ENCODE results near the gene BCL11B. TPM values are rescaled to one million over a fixed set of nuclear protein-coding genes. Genes with fewer than 3 reads are reported as not detected.
A peak's percentile ranks its signal among the peaks of the same experiment; 100 is the strongest.

Gene BCL11B
- total and polyA plus RNA-seq, 2 donors from 2014 or later, result 0.13 to 3.3 TPM

DNA sequence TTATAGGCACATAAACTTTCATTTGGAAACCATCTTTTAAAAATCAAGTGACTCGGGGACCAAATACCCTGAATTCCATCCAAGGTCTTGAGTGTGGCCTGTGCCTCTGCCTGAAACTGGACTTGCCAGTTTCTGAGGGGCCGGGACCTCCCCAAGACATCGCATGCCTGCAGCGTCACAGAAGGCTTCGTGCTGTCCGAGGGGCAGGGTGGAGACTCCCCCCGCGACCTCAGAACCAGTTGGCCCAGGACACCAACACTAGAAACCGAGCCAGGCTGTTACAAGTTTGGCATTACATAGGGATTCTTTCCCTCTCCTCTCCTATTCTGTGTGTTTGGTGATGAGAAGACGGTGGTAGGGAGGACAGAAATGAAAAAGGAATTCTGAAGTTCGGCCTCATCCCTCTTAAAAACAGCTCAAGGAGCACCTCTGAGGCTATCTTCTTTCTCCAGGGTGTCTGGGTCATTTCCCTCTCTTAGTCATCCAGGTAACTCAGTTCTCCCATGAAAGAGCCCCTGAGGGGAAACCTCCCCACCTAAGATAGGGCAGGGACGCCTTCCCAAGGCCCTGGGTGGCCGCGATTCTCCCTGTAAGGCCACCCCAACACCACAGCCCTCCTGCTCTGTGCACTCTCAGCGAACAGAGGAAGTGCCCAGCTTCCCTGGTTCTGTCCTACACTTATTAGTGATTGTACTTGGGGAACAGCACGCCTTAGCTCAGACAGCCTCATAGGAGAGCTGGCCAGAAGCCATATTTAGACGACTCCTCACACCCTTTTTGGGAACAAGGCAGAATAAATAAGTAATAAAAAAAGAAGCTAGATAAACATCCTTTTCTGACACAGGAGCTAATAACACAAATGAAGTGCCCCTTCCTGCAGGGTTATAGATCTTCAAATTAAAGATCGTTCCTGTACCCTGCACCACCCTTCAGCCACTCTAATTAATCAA, 93.8 kb downstream of the BCL11B start:
- FAIRE-seq, result no peak
- intact Hi-C loops (cut with DNase I), result no loop called here

DNA sequence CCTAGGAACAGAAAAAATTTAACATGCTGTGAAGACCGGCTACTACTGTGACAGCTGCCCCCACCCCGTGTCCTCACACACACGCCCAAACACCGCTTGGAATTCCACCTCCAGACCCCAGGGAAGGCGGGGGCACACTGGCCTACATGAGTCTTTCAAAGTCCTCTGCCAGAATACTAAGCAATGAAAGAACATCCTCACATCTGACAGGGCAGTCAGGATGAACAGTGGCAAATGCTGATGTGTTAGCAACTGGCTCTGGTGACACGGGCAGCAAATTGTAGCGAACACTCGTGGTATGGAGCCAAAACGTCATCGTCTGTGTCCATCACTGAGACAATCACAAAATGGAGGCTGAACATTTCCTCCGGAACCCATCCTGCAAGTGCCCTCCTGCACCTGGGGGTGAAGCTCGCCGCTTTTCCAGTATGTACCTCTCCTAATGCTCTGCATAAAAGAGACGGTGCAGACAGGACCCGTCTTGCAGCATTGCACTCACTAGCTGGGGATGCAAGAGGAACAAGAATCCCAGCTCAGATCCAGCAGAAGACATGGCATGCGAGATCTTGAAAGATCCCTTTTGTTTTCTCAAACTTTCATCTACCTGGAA, 94.8 kb downstream of the BCL11B start:
- no peak overlapping the region for H3K4me3 ChIP-seq (ENCODE audit: low read length in 3 of 3)
- H3K4me1 ChIP-seq (ENCODE audit: control insufficient read depth in 2 of 3, insufficient read depth in 2 of 3, low read depth in 1 of 3, low read length in 3 of 3), result no peaks in the 10 kb centered on the region
- H3K27ac ChIP-seq (ENCODE audit: low read depth in 2 of 2, low read length in 2 of 2), result no peak overlapping the region
- H3K9ac ChIP-seq (ENCODE audit: low read length in 3 of 3), result no peak overlapping the region
- no peaks in the 10 kb centered on the region for H3K27me3 ChIP-seq (ENCODE audit: control insufficient read depth, insufficient read depth, low read length)
- TF ChIP-seq, protein P1, sequence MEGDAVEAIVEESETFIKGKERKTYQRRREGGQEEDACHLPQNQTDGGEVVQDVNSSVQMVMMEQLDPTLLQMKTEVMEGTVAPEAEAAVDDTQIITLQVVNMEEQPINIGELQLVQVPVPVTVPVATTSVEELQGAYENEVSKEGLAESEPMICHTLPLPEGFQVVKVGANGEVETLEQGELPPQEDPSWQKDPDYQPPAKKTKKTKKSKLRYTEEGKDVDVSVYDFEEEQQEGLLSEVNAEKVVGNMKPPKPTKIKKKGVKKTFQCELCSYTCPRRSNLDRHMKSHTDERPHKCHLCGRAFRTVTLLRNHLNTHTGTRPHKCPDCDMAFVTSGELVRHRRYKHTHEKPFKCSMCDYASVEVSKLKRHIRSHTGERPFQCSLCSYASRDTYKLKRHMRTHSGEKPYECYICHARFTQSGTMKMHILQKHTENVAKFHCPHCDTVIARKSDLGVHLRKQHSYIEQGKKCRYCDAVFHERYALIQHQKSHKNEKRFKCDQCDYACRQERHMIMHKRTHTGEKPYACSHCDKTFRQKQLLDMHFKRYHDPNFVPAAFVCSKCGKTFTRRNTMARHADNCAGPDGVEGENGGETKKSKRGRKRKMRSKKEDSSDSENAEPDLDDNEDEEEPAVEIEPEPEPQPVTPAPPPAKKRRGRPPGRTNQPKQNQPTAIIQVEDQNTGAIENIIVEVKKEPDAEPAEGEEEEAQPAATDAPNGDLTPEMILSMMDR (IDR thresholded peaks at IDR 0.05; ENCODE audit: borderline replicate concordance, extremely low read depth, insufficient read depth), result no peak
- no peak for FAIRE-seq
- intact Hi-C loops (cut with DNase I), result no loop called here
- no peaks in the 10 kb centered on the region for H3K36me3 ChIP-seq (ENCODE audit: control insufficient read depth in 2 of 3, insufficient read depth in 3 of 3, low read length in 3 of 3)
- no peaks in the 10 kb centered on the region for H3K9me3 ChIP-seq (ENCODE audit: control insufficient read depth in 2 of 3, insufficient read depth in 1 of 3, low read length in 3 of 3)
- no peak for DNase-seq

More for the DNA sequence above, 93.8 kb downstream of the BCL11B start:
- H3K27ac ChIP-seq (ENCODE audit: low read depth in 2 of 2, low read length in 2 of 2), result no peak overlapping the region
- no peak overlapping the region for H3K4me3 ChIP-seq (ENCODE audit: low read length in 3 of 3)
- H3K27me3 ChIP-seq (ENCODE audit: control insufficient read depth, insufficient read depth, low read length), result no peaks in the 10 kb centered on the region
- H3K4me1 ChIP-seq (ENCODE audit: control insufficient read depth in 2 of 3, insufficient read depth in 2 of 3, low read depth in 1 of 3, low read length in 3 of 3), result no peaks in the 10 kb centered on the region
- TF ChIP-seq, protein P1 (IDR thresholded peaks at IDR 0.05; ENCODE audit: borderline replicate concordance, extremely low read depth, insufficient read depth), result no peak
- DNase-seq, result peak in 1 of 5 donors; percentile 34
- no peak overlapping the region for H3K9ac ChIP-seq (ENCODE audit: low read length in 3 of 3)
- H3K9me3 ChIP-seq (ENCODE audit: control insufficient read depth in 2 of 3, insufficient read depth in 1 of 3, low read length in 3 of 3), result no peaks in the 10 kb centered on the region
- H3K36me3 ChIP-seq (ENCODE audit: control insufficient read depth in 2 of 3, insufficient read depth in 3 of 3, low read length in 3 of 3), result no peaks in the 10 kb centered on the region

DNA sequence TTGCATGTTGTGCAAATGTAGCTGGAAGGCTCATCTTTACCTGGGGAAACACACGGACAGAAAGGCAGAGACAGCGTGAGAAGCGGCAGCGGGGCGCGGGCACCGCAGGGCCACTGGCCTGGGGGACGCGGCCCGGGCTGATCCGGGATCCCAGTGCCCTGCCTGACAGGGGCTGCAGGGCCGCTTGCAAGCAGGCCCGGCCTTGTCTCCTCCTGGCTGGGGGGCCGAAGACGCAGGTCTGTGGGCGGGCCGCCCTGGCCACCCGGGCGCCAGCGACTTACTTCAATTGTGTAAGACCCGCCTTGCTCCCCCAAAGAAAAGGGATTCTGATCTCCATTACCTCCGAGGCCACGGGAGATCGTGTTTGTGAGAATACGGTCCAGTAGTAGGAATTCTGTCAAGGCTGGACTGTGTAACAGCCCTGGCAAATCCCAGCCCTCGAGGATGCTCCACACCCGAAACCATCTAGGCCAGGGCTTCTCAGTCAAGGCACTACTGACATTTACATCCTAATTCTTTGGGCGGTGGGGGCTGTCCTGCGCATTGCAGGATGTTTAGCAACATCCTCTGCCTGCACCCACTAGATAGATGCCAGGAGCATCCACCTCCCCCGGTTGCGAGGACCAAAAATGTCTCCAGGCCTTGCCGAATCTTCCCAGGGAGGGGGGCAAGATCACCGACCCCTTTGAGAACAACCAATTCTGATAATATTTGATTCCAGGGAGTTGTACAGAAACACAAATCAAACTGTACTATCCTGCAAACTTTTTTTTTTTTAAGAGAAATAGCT, 95.6 kb downstream of the BCL11B start:
- no peak for DNase-seq
- intact Hi-C loops (cut with DNase I), result no loop called here
- H3K4me3 ChIP-seq (ENCODE audit: low read length in 3 of 3), result no peak overlapping the region
- no peak overlapping the region for H3K27ac ChIP-seq (ENCODE audit: low read depth in 2 of 2, low read length in 2 of 2)
- TF ChIP-seq, protein P1 (IDR thresholded peaks at IDR 0.05; ENCODE audit: borderline replicate concordance, extremely low read depth, insufficient read depth), result no peak
- FAIRE-seq, result no peak
- no peaks in the 10 kb centered on the region for H3K36me3 ChIP-seq (ENCODE audit: control insufficient read depth in 2 of 3, insufficient read depth in 3 of 3, low read length in 3 of 3)
- H3K27me3 ChIP-seq (ENCODE audit: control insufficient read depth, insufficient read depth, low read length), result no peaks in the 10 kb centered on the region
- no peak overlapping the region for H3K9ac ChIP-seq (ENCODE audit: low read length in 3 of 3)
- no peaks in the 10 kb centered on the region for H3K9me3 ChIP-seq (ENCODE audit: control insufficient read depth in 2 of 3, insufficient read depth in 1 of 3, low read length in 3 of 3)
- no peaks in the 10 kb centered on the region for H3K4me1 ChIP-seq (ENCODE audit: control insufficient read depth in 2 of 3, insufficient read depth in 2 of 3, low read depth in 1 of 3, low read length in 3 of 3)
